Activated naive CD4-positive, alpha-beta T cell treated with anti-CD3 and anti-CD28 coated beads for 36 hours (primary cell): ENCODE results near the gene NUP205. TPM values are rescaled to one million over a fixed set of nuclear protein-coding genes. Genes with fewer than 3 reads are reported as not detected.

ENCODE experiments used
- CTCF ChIA-PET: fragments of 350-600 bp; sonication (Branson Sonifier 250); formaldehyde crosslinking; loops from one replicate; lab custom pipeline; 2021; ENCODE audit warnings: antibody characterized with exemption; lab: Charles Lee
- DNase-seq: peaks from one replicate; pipeline ENCODE4 v3.0.0-alpha.2; 2020
- H3K27ac Mint-ChIP-seq: one replicate; pipeline ENCODE4 v1.8.0; 2021; ENCODE audit warnings: mild to moderate bottlenecking, mixed read lengths
- H3K27me3 Mint-ChIP-seq: one replicate; pipeline ENCODE4 v1.8.0; 2021; ENCODE audit warnings: low read depth, mixed read lengths
- H3K36me3 Mint-ChIP-seq: one replicate; pipeline ENCODE4 v1.8.0; 2021; ENCODE audit warnings: low read depth, mixed read lengths
- H3K4me1 Mint-ChIP-seq: one replicate; pipeline ENCODE4 v1.8.0; 2021; ENCODE audit warnings: low read depth, mixed read lengths
- H3K4me3 Mint-ChIP-seq: one replicate; pipeline ENCODE4 v1.8.0; 2021; ENCODE audit warnings: mild to moderate bottlenecking, moderate library complexity, mixed read lengths
- H3K9me3 Mint-ChIP-seq: one replicate; pipeline ENCODE4 v1.8.0; 2021; ENCODE audit warnings: mixed read lengths
- intact Hi-C: fragments of 100-400 bp; cut with micrococcal nuclease; formaldehyde crosslinking; loops from one replicate; pipeline ENCODE4 v1.15.1; 2023
- total RNA-seq, 2 experiments: library from RNA; stranded (reverse); gene quantifications; one replicate each; pipeline ENCODE4 v1.2.3, GENCODE V29; 2021

NUP205 gene
- total RNA-seq, 2 experiments from 2014 or later: 155 to 162 TPM

- H3K9me3 Mint-ChIP-seq: peaks cover 2% of the 10 kb centered on the region
- H3K27ac Mint-ChIP-seq: no peak overlapping the region
- intact Hi-C loops: no loop called here
- H3K27me3 Mint-ChIP-seq: no peaks in the 10 kb centered on the region
- DNase-seq: no peak
- no peaks in the 10 kb centered on the region for H3K36me3 Mint-ChIP-seq
- CTCF ChIA-PET: interaction anchor here (0.6 kb wide), 2 partner anchors 13 to 490 kb away, joined by 3 to 4 read pairs; no protein-coding TSS in a partner anchor
- H3K4me1 Mint-ChIP-seq: no peaks in the 10 kb centered on the region
- H3K4me3 Mint-ChIP-seq: no peak overlapping the region
Observed at GRCh38 chr7:135519871-135520270, 37.8 kb upstream of the NUP205 start.

GRCh38 chr7:135522509-135522908 lies 35.2 kb upstream of the NUP205 start:
- no peak for DNase-seq
- Mint-ChIP-seq H3K9me3 (peaks cover 2% of the 10 kb centered on the region), H3K27ac (no peak overlapping the region), H3K4me3 (no peak overlapping the region), H3K4me1 (no peaks in the 10 kb centered on the region), H3K27me3 (no peaks in the 10 kb centered on the region), H3K36me3 (no peaks in the 10 kb centered on the region)
- CTCF ChIA-PET: interaction anchor here (0.9 to 1.4 kb wide), 3 partner anchors 12 to 248 kb away, joined by 3 to 4 read pairs (median 4); no protein-coding TSS in a partner anchor
- intact Hi-C loops: no loop called here

GRCh38 chr7:135523146-135523545 lies 34.6 kb upstream of the NUP205 start:
- intact Hi-C loops: no loop called here
- Mint-ChIP-seq H3K27me3 (no peaks in the 10 kb centered on the region), H3K36me3 (no peaks in the 10 kb centered on the region), H3K4me1 (no peaks in the 10 kb centered on the region), H3K4me3 (no peak overlapping the region), H3K9me3 (peaks cover 2% of the 10 kb centered on the region), H3K27ac (no peak overlapping the region)
- CTCF ChIA-PET: interaction anchor here (0.9 to 1.4 kb wide), 3 partner anchors 17 to 249 kb away, joined by 3 to 4 read pairs (median 3); no protein-coding TSS in a partner anchor
- no peak for DNase-seq

- CTCF ChIA-PET: no interaction called here
- Mint-ChIP-seq H3K27ac (no peak overlapping the region), H3K4me3 (no peak overlapping the region), H3K9me3 (peaks cover 2% of the 10 kb centered on the region), H3K27me3 (no peaks in the 10 kb centered on the region), H3K4me1 (no peaks in the 10 kb centered on the region), H3K36me3 (no peaks in the 10 kb centered on the region)
- no peak for DNase-seq
- intact Hi-C loops: no loop called here
Observed at GRCh38 chr7:135525426-135525825, 32.3 kb upstream of the NUP205 start.

- Mint-ChIP-seq H3K4me1 (no peaks in the 10 kb centered on the region), H3K9me3 (peaks cover 2% of the 10 kb centered on the region), H3K4me3 (no peak overlapping the region), H3K27ac (no peak overlapping the region), H3K36me3 (no peaks in the 10 kb centered on the region), H3K27me3 (no peaks in the 10 kb centered on the region)
- intact Hi-C loops: no loop called here
- DNase-seq: no peak
- CTCF ChIA-PET: no interaction called here
Observed at GRCh38 chr7:135527025-135527424, 30.7 kb upstream of the NUP205 start.

- Mint-ChIP-seq H3K27me3 (peaks cover 6% of the 10 kb centered on the region), H3K4me1 (no peaks in the 10 kb centered on the region), H3K36me3 (no peaks in the 10 kb centered on the region), H3K9me3 (no peaks in the 10 kb centered on the region), H3K27ac (no peak overlapping the region), H3K4me3 (no peak overlapping the region)
- intact Hi-C loops: no loop called here
- no peak for DNase-seq
- CTCF ChIA-PET: no interaction called here
Observed at GRCh38 chr7:135536150-135536549, 21.6 kb upstream of the NUP205 start.

GRCh38 chr7:135537453-135537852 lies 20.3 kb upstream of the NUP205 start:
- CTCF ChIA-PET: no interaction called here
- Mint-ChIP-seq H3K36me3 (no peaks in the 10 kb centered on the region), H3K27me3 (peaks cover 6% of the 10 kb centered on the region), H3K27ac (no peak overlapping the region), H3K4me1 (no peaks in the 10 kb centered on the region), H3K9me3 (no peaks in the 10 kb centered on the region), H3K4me3 (no peak overlapping the region)
- no peak for DNase-seq
- intact Hi-C loops: no loop called here

GRCh38 chr7:135537905-135538304 lies 19.8 kb upstream of the NUP205 start:
- intact Hi-C loops: no loop called here
- Mint-ChIP-seq H3K4me3 (no peak overlapping the region), H3K4me1 (no peaks in the 10 kb centered on the region), H3K27me3 (peaks cover 6% of the 10 kb centered on the region), H3K27ac (no peak overlapping the region), H3K9me3 (no peaks in the 10 kb centered on the region), H3K36me3 (no peaks in the 10 kb centered on the region)
- DNase-seq: no peak
- CTCF ChIA-PET: no interaction called here

GRCh38 chr7:135538376-135538775 lies 19.3 kb upstream of the NUP205 start:
- CTCF ChIA-PET: no interaction called here
- Mint-ChIP-seq H3K4me1 (no peaks in the 10 kb centered on the region), H3K9me3 (no peaks in the 10 kb centered on the region), H3K27ac (no peak overlapping the region), H3K4me3 (no peak overlapping the region), H3K36me3 (no peaks in the 10 kb centered on the region), H3K27me3 (peaks cover 6% of the 10 kb centered on the region)
- DNase-seq: no peak
- intact Hi-C loops: no loop called here

GRCh38 chr7:135539629-135540028 lies 18.1 kb upstream of the NUP205 start:
- H3K27ac Mint-ChIP-seq: no peak overlapping the region
- H3K27me3 Mint-ChIP-seq: peaks cover 6% of the 10 kb centered on the region
- CTCF ChIA-PET: interaction anchor here (0.6 kb wide), 1 partner anchor 46 kb away, joined by 3 read pairs; no protein-coding TSS in a partner anchor
- no peak overlapping the region for H3K4me3 Mint-ChIP-seq
- no peaks in the 10 kb centered on the region for H3K4me1 Mint-ChIP-seq
- DNase-seq: no peak
- no peaks in the 10 kb centered on the region for H3K36me3 Mint-ChIP-seq
- intact Hi-C loops: no loop called here
- H3K9me3 Mint-ChIP-seq: no peaks in the 10 kb centered on the region

- no peaks in the 10 kb centered on the region for H3K36me3 Mint-ChIP-seq
- H3K9me3 Mint-ChIP-seq: no peaks in the 10 kb centered on the region
- no peak overlapping the region for H3K4me3 Mint-ChIP-seq
- no peak for DNase-seq
- H3K27ac Mint-ChIP-seq: no peak overlapping the region
- intact Hi-C loops: no loop called here
- H3K4me1 Mint-ChIP-seq: no peaks in the 10 kb centered on the region
- peaks cover 5% of the 10 kb centered on the region for H3K27me3 Mint-ChIP-seq
- CTCF ChIA-PET: interaction anchor here (0.6 kb wide), 1 partner anchor 216 kb away, joined by 3 read pairs; no protein-coding TSS in a partner anchor
Observed at GRCh38 chr7:135541029-135541428, 16.7 kb upstream of the NUP205 start.

- no peak overlapping the region for H3K27ac Mint-ChIP-seq
- H3K4me3 Mint-ChIP-seq: no peak overlapping the region
- no peaks in the 10 kb centered on the region for H3K4me1 Mint-ChIP-seq
- intact Hi-C loops: no loop called here
- no peaks in the 10 kb centered on the region for H3K36me3 Mint-ChIP-seq
- no peak for DNase-seq
- H3K9me3 Mint-ChIP-seq: no peaks in the 10 kb centered on the region
- CTCF ChIA-PET: no interaction called here
- H3K27me3 Mint-ChIP-seq: peaks cover 2% of the 10 kb centered on the region
Observed at GRCh38 chr7:135550196-135550595, 7.5 kb upstream of the NUP205 start.

- intact Hi-C loops: no loop called here
Observed at GRCh38 chr7:135552148-135552547, 5.6 kb upstream of the NUP205 start.

More at GRCh38 chr7:135552148-135552547, 5.6 kb upstream of the NUP205 start:
- peaks cover 2% of the 10 kb centered on the region for H3K27me3 Mint-ChIP-seq
- H3K4me3 Mint-ChIP-seq: no peak overlapping the region
- H3K36me3 Mint-ChIP-seq: no peaks in the 10 kb centered on the region
- no peak overlapping the region for H3K27ac Mint-ChIP-seq
- CTCF ChIA-PET: no interaction called here
- no peaks in the 10 kb centered on the region for H3K9me3 Mint-ChIP-seq
- no peak for DNase-seq
- peaks cover 3% of the 10 kb centered on the region for H3K4me1 Mint-ChIP-seq
